GM18861 (cell line): Measurements from ENCODE around the gene XRCC1.
A peak's percentile ranks its signal among the peaks of the same experiment; 100 is the strongest.
"Not testable (repeated sequence)": the region's sequence is repeated elsewhere in the genome, so short reads cannot be mapped to it uniquely, and the experiment has no call there.

Experiments used
- ATAC-seq: cut with Tn5 transposase; IDR thresholded peaks from one replicate; pipeline ENCODE4 v1.9.1; 2021; ENCODE audit not compliant: unreplicated experiment

The XRCC1 gene

GRCh38 chr19:43524922-43525835 is 50.1 kb downstream of the XRCC1 start:
- peak; percentile 43 for ATAC-seq

DNA sequence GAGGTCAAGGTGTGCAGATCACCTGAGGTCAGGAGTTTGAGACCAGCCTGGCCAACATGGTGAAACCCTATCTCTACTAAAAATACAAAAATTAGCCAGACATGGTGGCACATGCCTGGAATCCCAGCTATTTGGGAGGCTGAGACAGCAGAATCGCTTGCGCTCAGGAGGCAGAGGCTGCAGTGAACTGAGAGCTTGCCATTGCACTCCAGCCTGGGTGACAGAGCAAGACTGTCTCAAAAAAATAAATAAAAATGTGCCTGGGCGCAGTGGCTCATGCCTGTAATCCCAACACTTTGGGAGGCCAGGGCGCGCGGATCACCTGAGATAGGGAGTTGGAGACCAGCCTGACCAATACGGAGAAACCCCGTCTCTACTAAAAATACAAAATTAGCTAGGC is 51.6 kb downstream of the XRCC1 start:
- ATAC-seq = not testable (repeated sequence)

- ATAC-seq = no peak
Measured at GRCh38 chr19:43522929-43523328, 52.4 kb downstream of the XRCC1 start.

DNA sequence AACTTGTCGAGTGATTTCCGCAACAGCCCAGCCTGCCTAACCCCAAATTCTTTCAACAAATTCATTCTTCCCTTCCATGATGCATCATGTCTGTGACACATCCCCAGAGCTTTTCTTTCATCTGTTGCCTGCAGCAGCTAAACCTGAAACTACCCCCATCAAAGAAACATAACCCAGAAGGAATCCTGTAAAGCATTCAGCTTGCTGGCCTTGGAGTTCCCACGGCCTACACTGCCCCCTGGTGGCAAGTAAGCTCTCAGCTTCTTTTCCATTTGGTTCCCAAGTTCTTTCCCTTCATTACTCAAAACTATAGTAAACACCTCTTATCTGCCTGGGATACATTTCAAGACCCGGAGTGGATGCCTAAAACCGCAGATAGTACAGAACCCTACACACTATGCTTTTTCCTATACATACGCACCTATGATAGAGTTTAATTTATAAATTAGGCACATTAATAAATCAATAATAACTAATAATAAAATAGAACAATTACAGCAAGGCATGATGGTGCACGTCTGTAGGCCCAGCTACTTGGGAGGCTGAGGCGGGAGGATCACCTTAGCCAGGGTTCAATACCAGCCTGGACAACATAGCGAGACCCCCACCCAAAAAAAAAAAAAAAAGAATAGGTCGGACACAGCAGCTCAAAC is 55.8 kb downstream of the XRCC1 start:
- no peak for ATAC-seq

DNA sequence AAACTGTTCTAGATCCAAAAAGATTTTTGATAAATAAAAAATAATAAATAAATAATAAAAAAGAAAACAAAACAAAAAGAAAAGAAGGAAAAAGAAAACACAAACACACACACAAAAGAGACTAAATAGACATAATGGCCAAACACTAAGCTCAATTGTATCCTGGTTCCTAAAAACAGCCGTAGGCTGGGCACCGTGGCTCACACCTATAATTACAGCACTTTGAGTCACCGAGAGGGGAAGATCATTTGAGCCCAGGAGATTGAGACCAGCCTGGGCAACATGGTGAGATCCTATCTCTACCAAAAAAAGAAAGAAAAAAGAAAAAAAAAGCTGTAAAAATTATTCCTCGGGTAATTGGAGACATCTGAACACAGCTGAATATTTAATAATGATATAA is 57.3 kb downstream of the XRCC1 start:
- no peak for ATAC-seq

- ATAC-seq = not testable (repeated sequence)
Measured at GRCh38 chr19:43512399-43512798, 62.9 kb downstream of the XRCC1 start.

- ATAC-seq = no peak
Measured at GRCh38 chr19:43511324-43511723, 64.0 kb downstream of the XRCC1 start.

DNA sequence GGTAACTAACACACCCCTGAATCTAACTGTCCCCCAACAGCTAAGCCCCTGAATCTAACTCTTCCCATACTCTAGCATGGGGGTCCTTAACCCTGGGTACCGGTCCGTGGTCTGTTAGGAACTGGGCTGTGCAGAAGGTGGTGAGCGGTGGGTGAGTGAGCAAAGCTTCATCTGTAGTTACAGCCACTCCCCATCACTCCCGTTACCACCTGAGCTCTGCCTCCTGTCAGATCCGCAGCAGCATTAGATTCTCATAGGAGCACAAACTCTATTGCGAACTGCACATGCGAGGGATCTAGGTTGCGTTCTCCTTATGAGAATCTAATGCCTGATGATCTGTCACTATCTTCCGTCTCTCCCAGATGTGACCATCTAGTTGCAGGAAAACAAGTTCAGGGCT is 64.6 kb downstream of the XRCC1 start:
- ATAC-seq = no peak

DNA sequence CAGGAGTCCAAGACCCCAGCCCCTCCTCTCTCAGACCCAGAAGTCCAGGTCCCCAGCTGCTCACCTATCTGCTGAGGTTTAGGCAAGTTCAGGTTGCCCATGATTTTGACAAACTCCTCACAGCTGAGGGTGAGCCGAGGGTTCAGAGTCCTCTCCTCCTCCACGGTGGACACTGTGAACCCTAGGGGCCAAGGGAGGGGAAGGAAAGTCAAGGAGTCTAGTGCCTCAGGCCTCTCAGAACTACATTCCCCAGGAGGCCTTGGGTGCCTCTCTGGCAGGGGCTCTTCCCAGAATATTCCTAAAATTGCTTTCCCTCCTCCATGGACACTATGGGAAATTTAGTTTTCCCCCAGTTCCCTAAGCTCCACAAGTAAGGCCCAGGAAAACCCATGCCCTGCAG is 67.4 kb downstream of the XRCC1 start:
- no peak for ATAC-seq

DNA sequence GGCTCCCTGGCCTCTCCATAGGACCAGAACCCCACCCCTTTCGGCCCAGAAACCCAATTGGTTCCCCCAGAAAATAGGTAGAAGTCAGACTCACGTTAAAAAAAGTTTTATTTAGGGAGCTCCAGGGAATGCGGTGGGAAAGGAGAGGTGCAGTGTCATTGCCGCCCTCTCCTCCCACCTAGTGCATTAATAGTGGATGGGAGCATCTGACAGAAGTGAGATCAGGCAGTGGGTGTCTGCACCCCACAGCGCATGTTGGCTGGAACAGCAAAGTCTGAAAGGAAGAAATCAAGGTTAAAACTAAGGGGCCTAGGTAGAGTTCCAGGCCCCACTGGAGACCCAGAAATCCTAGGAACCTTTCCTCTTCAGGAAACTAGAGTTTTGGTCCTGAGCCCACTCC is 68.7 kb downstream of the XRCC1 start:
- no peak for ATAC-seq

DNA sequence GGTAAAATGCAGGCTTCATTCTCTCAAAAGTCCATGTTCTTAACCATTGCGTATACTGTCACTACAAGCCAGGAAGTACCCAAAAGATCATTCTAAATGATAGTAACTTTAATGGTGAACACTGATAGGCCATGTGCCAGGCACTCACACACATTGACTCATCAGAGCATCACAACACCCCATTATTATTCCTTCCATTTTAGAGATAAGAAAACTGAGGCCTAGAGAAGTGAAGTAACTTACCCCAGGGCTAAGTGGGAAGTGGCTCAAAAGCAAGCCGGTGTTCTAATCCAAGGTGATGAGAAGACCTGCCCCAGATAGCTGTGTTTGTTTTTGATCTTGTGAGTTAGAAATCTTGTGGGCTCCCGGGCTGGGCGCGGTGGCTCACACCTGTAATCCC is 69.4 kb downstream of the XRCC1 start:
- no peak for ATAC-seq

DNA sequence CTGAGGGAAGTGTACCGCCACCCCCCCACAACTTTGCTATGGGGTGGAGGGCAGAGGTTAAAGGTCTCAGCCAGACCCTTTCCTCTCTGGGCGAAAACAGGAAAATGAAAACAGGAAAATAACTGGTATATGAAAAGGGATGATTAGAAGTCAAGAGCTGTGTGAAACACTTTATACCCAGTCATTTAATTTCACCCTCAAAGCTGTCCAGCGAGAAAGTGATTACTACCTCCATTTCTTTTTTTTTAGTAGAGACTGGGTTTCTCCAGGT is 70.2 kb downstream of the XRCC1 start:
- ATAC-seq = no peak

- ATAC-seq = peak; percentile 14
Measured at GRCh38 chr19:43504426-43505185, 70.7 kb downstream of the XRCC1 start, which contains the start of gene PHLDB3. PHLDB3 (minus strand) TSS chr19:43504746; CDS start chr19:43504118, 628 bp downstream.

GRCh38 chr19:43503501-43504425 is 71.6 kb downstream of the XRCC1 start:
- ATAC-seq = peak; percentile 75

DNA sequence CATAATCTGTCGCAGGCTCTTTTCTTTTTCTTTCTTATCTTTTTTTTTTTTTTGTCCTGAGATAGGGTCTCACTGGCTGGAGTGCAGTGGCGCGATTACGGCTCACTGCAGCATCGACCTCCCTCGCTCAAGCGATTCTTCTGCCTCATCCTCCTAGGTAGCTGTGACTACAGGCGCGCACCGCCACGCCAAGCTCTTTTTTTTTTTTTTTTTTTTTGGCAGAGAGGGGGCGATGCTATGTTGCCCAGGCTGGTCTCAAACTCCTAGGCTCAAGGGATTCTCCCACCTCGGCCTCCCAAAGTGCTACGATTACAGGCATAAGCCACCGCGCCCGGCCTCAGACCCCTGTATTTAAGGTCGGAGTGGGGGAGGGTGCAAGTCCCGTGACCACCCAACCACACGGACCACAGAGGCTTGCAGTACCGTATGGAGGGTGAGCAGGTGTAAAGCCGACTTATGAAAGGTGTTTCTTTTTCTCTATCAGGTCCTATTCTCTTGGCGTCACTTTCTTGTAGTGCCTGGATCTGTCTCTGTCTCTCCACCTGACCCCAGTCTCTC is 72.8 kb downstream of the XRCC1 start:
- ATAC-seq = no peak

DNA sequence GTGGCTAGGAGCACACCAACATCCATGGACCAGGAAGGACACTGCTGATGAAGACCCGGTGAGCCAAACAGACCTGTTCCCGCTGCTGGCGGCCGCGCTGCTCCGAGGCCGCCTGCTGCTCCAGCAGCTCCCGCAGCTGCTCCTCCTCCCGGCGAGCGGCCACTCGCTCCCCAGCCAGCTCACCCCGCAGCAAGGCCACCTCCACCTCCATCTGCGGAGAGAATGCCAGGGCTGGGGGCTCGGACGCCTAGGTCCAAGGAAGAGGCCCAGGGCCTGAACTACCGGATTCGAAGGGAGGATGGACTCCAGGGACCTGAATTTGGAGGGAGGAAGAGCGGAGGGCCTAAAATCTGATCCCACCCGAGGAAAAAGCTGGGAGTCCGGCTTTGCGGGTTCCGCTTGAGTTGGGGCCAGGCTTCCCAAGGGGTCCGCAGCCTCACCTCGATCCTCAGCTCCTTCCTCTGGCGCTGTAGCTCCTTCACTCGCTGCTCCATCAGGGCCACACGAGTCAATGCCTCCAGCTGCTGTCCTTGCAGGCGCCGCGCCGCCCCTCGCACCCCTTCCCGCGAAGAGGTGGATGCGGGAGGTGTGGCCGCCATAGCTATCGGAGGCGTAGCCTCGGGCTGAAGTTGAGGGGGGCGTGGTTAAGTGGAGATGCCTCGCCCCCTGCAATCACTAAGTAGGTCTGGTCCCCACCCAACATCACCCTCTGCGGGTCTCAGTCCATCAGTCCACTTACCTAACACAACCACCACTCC is 73.5 kb downstream of the XRCC1 start:
- no peak for ATAC-seq

- no peak for ATAC-seq
Measured at GRCh38 chr19:43499042-43499441, 76.3 kb downstream of the XRCC1 start.

DNA sequence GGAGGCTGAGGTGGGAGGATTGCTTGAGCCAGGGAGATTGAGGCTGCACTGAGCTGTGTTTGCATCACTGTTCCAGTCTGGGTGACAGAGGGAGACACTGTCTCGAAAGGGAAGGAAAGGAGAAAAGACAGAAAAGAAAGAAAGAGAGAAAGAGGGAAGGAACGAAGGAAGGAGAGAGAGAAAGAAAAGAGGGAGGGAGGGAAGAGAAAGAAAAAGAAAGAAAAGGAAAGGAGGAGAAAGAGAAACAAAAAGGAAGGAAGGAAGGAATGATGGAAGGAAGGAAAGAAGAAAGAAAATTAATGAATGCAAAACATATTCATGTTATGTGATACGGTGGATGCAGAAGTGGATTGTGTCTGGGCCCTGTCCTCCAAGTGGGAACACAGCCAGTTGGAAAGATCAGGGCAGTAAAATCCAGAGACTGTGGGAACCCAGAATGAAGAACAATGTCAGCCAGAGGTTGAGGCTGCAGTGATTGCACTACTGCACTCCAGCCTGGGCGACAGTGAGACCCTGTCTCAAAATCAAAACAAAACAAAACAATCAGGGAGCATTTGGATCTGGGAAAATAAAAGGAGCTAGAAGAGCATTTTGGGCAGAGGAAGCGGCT is 77.0 kb downstream of the XRCC1 start:
- no peak for ATAC-seq

GRCh38 chr19:43496960-43497359 is 78.4 kb downstream of the XRCC1 start:
- ATAC-seq = no peak
